ENCODE results near the gene FYN. TPM values are rescaled to one million over a fixed set of nuclear protein-coding genes. Genes with fewer than 3 reads are reported as not detected.

FYN gene
- polyA plus RNA-seq, 1 donor (not counting 4 experiments of a cell fraction or from before 2014, with no cell fraction given), result 24.7 TPM

DNA sequence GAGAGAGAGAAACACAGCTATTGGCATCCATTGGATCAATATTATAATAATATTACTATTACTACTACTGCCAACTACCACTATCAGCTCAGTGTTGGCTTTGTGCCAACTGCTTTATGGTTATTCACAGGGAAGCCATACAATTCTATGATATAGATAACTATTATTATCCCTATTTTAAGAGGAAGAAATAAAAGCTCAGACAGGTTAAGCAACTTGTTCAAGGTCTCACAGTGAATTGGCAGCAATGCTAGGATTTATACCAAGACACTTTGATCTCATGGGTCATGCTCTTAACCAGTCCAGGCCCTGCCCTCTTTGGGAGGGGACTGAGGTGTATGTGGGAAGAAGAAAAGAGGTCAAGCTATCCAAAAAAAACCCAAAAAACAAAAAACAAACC, 185.6 kb downstream of the FYN start:
- H3K9me1 ChIP-seq (ENCODE audit: control insufficient read depth, extremely low read depth, insufficient read depth, low read length), result no peaks in the 10 kb centered on the region
- TF ChIP-seq EZH2 (IDR thresholded peaks at IDR 0.05; ENCODE audit: low read length) (no peak), CTCF (optimal IDR thresholded peaks at IDR 0.05 in 1 of 3, IDR thresholded peaks at IDR 0.05 in 1 of 3, conservative IDR thresholded peaks at IDR 0.05 in 1 of 3; ENCODE audit: extremely low read depth in 1 of 3, insufficient read depth in 2 of 3, low read length in 3 of 3) (no peak)
- H3K4me3 ChIP-seq (ENCODE audit: control insufficient read depth in 2 of 3, extremely low read depth in 1 of 3, insufficient read depth in 2 of 3, low read depth in 1 of 3, low read length in 3 of 3), result no peak overlapping the region
- no peaks in the 10 kb centered on the region for H3K79me2 ChIP-seq (ENCODE audit: control insufficient read depth, insufficient read depth, low read length)
- no peak overlapping the region for H3K4me2 ChIP-seq (ENCODE audit: control insufficient read depth, extremely low read depth, insufficient read depth, low read depth, low read length)
- no peak overlapping the region for H2AFZ ChIP-seq (ENCODE audit: control insufficient read depth, low read length)
- peaks cover 4 to 16% of the 10 kb centered on the region in 2 experiments for H3K36me3 ChIP-seq (ENCODE audit: control insufficient read depth in 2 of 2, extremely low read depth in 1 of 2, insufficient read depth in 2 of 2, low read length in 2 of 2)
- DNase-seq (ENCODE audit: low read depth, low spot score) (no peak), FAIRE-seq (no peak)
- no peaks in the 10 kb centered on the region for H4K20me1 ChIP-seq (ENCODE audit: control insufficient read depth, extremely low read depth, insufficient read depth, low read length)
- no peak overlapping the region for H3K27ac ChIP-seq (ENCODE audit: control insufficient read depth, insufficient read depth, low read length)
- H3K27me3 ChIP-seq (ENCODE audit: control insufficient read depth, extremely low read depth, insufficient read depth, low read length), result no peaks in the 10 kb centered on the region
- no peaks in the 10 kb centered on the region for H3K9me3 ChIP-seq (ENCODE audit: control insufficient read depth, low read depth, low read length)
- H3K4me1 ChIP-seq (ENCODE audit: control insufficient read depth, extremely low read depth, insufficient read depth, low read length), result no peaks in the 10 kb centered on the region
- no peak overlapping the region for H3K9ac ChIP-seq (ENCODE audit: control insufficient read depth, extremely low read depth, insufficient read depth, low read length)
- dilution Hi-C loops (cut with MboI; ENCODE audit: extremely low pct_ligation_motif_present, low sequenced_read_pairs), result no loop called here

DNA sequence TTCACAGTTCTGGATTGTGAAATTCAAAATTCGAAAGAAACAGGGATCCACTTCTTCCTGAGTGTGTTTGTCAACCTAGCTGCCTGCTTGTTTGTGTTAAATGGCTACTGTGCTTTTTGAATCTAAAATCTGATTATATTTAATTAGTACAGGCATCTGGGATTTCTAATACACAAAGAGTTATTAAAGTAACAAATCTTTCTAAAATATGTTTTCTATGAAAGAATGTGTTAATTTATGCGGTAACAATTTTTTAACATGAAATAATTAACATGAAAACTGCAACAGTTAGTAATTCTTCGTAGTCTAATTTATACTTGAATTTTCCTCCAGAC, 186.4 kb downstream of the FYN start:
- Histone ChIP-seq H3K27me3 (ENCODE audit: control insufficient read depth, extremely low read depth, insufficient read depth, low read length) (no peaks in the 10 kb centered on the region), H3K79me2 (ENCODE audit: control insufficient read depth, insufficient read depth, low read length) (no peaks in the 10 kb centered on the region), H3K9me1 (ENCODE audit: control insufficient read depth, extremely low read depth, insufficient read depth, low read length) (no peaks in the 10 kb centered on the region), H3K27ac (ENCODE audit: control insufficient read depth, insufficient read depth, low read length) (no peak overlapping the region), H3K4me3 (ENCODE audit: control insufficient read depth in 2 of 3, extremely low read depth in 1 of 3, insufficient read depth in 2 of 3, low read depth in 1 of 3, low read length in 3 of 3) (no peak overlapping the region), H3K9me3 (ENCODE audit: control insufficient read depth, low read depth, low read length) (no peaks in the 10 kb centered on the region), H4K20me1 (ENCODE audit: control insufficient read depth, extremely low read depth, insufficient read depth, low read length) (no peaks in the 10 kb centered on the region), H3K9ac (ENCODE audit: control insufficient read depth, extremely low read depth, insufficient read depth, low read length) (no peak overlapping the region), H3K4me2 (ENCODE audit: control insufficient read depth, extremely low read depth, insufficient read depth, low read depth, low read length) (no peak overlapping the region), H3K4me1 (ENCODE audit: control insufficient read depth, extremely low read depth, insufficient read depth, low read length) (no peaks in the 10 kb centered on the region), H3K36me3 (ENCODE audit: control insufficient read depth in 2 of 2, extremely low read depth in 1 of 2, insufficient read depth in 2 of 2, low read length in 2 of 2) (peaks cover 2 to 16% of the 10 kb centered on the region in 2 experiments), H2AFZ (ENCODE audit: control insufficient read depth, low read length) (no peak overlapping the region)
- dilution Hi-C loops (cut with MboI; ENCODE audit: extremely low pct_ligation_motif_present, low sequenced_read_pairs), result no loop called here
- FAIRE-seq, result no peak
- DNase-seq (ENCODE audit: low read depth, low spot score), result no peak
- no peak for TF ChIP-seq EZH2 (IDR thresholded peaks at IDR 0.05; ENCODE audit: low read length)
- TF ChIP-seq CTCF (optimal IDR thresholded peaks at IDR 0.05 in 1 of 3, IDR thresholded peaks at IDR 0.05 in 1 of 3, conservative IDR thresholded peaks at IDR 0.05 in 1 of 3; ENCODE audit: extremely low read depth in 1 of 3, insufficient read depth in 2 of 3, low read length in 3 of 3), result no peak
